K562 treated with DMSO at 1 percent for 24 hours (cell line): ENCODE data around the gene BAX. TPM values are rescaled to one million over a fixed set of nuclear protein-coding genes. Genes with fewer than 3 reads are reported as not detected.

Source experiments
- total RNA-seq: library from RNA; unstranded; fragments of 300-600 nt; gene quantifications from 2 replicates; pipeline ENCODE4 v1.2.3, GENCODE V29; 2022; ENCODE audit warnings: low read depth; ENCODE audit not compliant: insufficient read depth

BAX gene
- 136 and 153 TPM in 2 replicates for total RNA-seq

GRCh38 chr19:48954595-48955307 lies at the start of gene BAX:
BAX (plus strand) TSS chr19:48954875; CDS start chr19:48954929, 54 bp downstream.

DNA sequence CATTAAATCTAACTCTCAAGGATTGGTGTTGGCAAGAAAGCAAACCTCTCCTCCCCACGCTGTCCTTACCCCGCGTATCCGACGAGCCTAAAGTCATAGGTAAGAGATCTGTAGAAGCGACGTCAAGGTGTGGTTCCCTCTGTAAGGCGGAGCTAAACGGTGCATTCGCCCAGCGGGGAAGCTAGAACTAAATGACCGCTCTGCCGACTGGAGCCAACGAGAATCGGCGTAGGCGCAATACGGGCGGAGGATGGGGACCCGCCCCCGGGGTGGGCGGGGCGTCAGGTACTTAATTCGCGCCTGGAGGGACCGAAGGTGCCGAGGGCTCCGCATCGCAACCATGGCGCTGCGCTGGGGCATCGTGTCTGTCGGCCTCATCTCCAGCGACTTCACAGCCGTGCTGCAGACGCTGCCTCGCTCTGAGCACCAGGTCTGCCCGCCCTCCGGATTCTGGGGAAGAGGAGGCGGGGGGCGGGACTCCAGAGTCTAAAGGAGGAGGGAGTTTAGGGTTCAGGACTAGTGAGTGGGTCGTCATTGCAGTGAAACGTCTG lies 21.2 kb upstream of the BAX start, which contains the start of gene DHDH:
Gene DHDH (plus strand): TSS at position 318 of the 551 bp plus-strand sequence. CDS start 23 bp downstream, at position 341.

GRCh38 chr19:48965040-48965805 lies 10.5 kb downstream of the BAX start, which contains the start of gene FTL:
FTL (plus strand) TSS chr19:48965309; CDS start chr19:48965508, 199 bp downstream.

DNA sequence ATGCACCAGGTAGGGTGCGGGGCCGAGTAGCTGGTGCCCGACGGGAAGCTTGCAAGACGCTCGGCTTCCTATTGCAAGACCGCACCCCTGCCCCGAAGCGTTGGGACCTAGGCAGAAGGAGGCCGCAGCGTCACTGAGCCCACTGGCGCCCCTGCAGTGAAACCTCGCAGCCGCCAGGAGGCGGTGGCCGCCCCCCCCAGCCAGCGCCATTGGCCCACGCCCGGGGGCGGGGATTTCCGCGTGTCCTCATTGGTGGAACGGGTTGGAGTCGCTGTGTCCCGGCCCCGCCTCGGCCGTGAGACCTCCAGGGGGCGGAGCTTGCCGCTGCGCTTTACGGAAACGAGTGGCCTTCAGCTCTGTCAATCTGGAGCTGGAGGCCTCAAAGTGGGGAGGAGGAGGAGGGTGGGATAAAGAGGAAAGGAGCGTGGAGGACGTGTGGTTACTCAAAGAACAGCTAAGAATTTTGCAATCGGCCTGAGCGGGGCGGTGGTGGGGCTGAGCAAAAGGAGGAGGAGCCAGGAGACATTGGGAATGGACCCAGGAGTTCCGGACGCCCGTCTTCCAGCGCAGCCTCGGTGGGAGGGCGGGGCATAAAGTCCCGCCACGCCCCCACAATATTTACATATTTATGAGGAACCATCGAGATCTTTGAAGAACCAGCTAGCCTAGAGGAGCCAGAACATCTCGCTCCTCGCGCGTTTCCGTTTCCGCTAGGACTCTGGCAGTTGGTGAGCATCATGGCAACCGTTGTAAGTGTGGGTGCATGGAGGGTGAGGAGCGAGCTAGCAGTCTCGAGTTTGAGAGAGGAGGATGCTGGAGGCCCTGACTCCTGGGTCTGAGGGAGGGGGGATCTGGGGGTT lies 38.7 kb downstream of the BAX start, which contains the start of the genes GYS1 and RUVBL2:
Gene GYS1 (minus strand): TSS at position 135 of the 860 bp plus-strand sequence. CDS start 197 bp downstream, outside the sequence.
Gene RUVBL2 (plus strand): TSS at position 713 of the 860 bp plus-strand sequence. CDS start 25 bp downstream, at position 738.

Other genes starting within 250 kb of the BAX start
- gene MAMSTR, start 235.2 kb upstream of the BAX start, total RNA-seq, result 0.47 and 1.1 TPM in 2 replicates
- 10.2 and 11.7 TPM in 2 replicates for gene RASIP1, start 214.3 kb upstream of the BAX start, total RNA-seq
- gene IZUMO1, start 208.0 kb upstream of the BAX start, total RNA-seq, result 0.65 TPM in 1 of 2 replicates, not detected in the other
- 8.7 and 9.8 TPM in 2 replicates for gene FUT1, start 202.2 kb upstream of the BAX start, total RNA-seq
- 0.72 TPM in 1 of 2 replicates, not detected in the other for gene FGF21, start 199.4 kb upstream of the BAX start, total RNA-seq
- 77.3 and 83.0 TPM in 2 replicates for gene BCAT2, start 143.8 kb upstream of the BAX start, total RNA-seq
- 1.1 TPM in 1 of 2 replicates, not detected in the other for gene HSD17B14, start 118.4 kb upstream of the BAX start, total RNA-seq
- 49.1 and 54.5 TPM in 2 replicates for gene PLEKHA4, start 86.3 kb upstream of the BAX start, total RNA-seq
- 88.6 and 88.9 TPM in 2 replicates for gene PPP1R15A, start 82.5 kb upstream of the BAX start, total RNA-seq
- gene TULP2, start 56.1 kb upstream of the BAX start, total RNA-seq, result 0.88 and 3.5 TPM in 2 replicates
- 445 and 480 TPM in 2 replicates for gene NUCB1, start 54.6 kb upstream of the BAX start, total RNA-seq
- 4.8 and 5.0 TPM in 2 replicates for gene DHDH, start 21.2 kb upstream of the BAX start, total RNA-seq
- gene FTL, start 10.4 kb downstream of the BAX start, total RNA-seq, result 7,562 and 7,983 TPM in 2 replicates
- gene GYS1, start 38.4 kb downstream of the BAX start, total RNA-seq, result 26.8 and 34.3 TPM in 2 replicates
- 295 and 316 TPM in 2 replicates for gene RUVBL2, start 39.0 kb downstream of the BAX start, total RNA-seq
- gene LHB, start 62.2 kb downstream of the BAX start, total RNA-seq, result not detected in 2 replicates
- not detected in 2 replicates for gene CGB3, start 69.5 kb downstream of the BAX start, total RNA-seq
- gene CGB2, start 77.0 kb downstream of the BAX start, total RNA-seq, result 4.8 and 8.7 TPM in 2 replicates
- not detected in 2 replicates for gene CGB1, start 82.0 kb downstream of the BAX start, total RNA-seq
- not detected in 2 replicates for gene CGB5, start 89.0 kb downstream of the BAX start, total RNA-seq
- gene CGB8, start 94.2 kb downstream of the BAX start, total RNA-seq, result not detected in 2 replicates
- not detected in 2 replicates for gene CGB7, start 102.9 kb downstream of the BAX start, total RNA-seq
- gene NTF4, start 109.9 kb downstream of the BAX start, total RNA-seq, result not detected in 2 replicates
- gene KCNA7, start 117.8 kb downstream of the BAX start, total RNA-seq, result not detected in 2 replicates
- 219 and 229 TPM in 2 replicates for gene SNRNP70, start 130.6 kb downstream of the BAX start, total RNA-seq
- gene LIN7B, start 159.5 kb downstream of the BAX start, total RNA-seq, result 16.2 and 19.1 TPM in 2 replicates
- 1.3 and 2.4 TPM in 2 replicates for gene C19orf73, start 164.3 kb downstream of the BAX start, total RNA-seq
- 14.2 and 15.9 TPM in 2 replicates for gene PPFIA3, start 164.7 kb downstream of the BAX start, total RNA-seq
- 9.9 and 12.2 TPM in 2 replicates for gene HRC, start 200.5 kb downstream of the BAX start, total RNA-seq
- 20.5 and 23.4 TPM in 2 replicates for gene TRPM4, start 202.9 kb downstream of the BAX start, total RNA-seq